AG09309 (cell line): Measurements from ENCODE around the gene METTL24.
"Not testable (repeated sequence)": the region's sequence is repeated elsewhere in the genome, so short reads cannot be mapped to it uniquely, and the experiment has no call there.

Source experiments
- DNase-seq: peaks from one replicate; pipeline ENCODE4 v3.0.0-alpha.2; 2010; ENCODE audit warnings: low read depth
- H3K4me3 ChIP-seq: 2 replicates; pipeline ENCODE4 v1.5.1; 2011; ENCODE audit warnings: mild to moderate bottlenecking, low read depth, low read length, moderate library complexity; ENCODE audit not compliant: control insufficient read depth
- TF ChIP-seq, protein P1 (sequence below): IDR thresholded peaks from 2 replicates; pipeline ENCODE4 v1.5.1; 2011; ENCODE audit warnings: mild to moderate bottlenecking, low read depth, low read length, inconsistent platforms; ENCODE audit not compliant: insufficient read depth, control insufficient read depth; ENCODE audit errors: missing control alignments

METTL24 gene

DNA sequence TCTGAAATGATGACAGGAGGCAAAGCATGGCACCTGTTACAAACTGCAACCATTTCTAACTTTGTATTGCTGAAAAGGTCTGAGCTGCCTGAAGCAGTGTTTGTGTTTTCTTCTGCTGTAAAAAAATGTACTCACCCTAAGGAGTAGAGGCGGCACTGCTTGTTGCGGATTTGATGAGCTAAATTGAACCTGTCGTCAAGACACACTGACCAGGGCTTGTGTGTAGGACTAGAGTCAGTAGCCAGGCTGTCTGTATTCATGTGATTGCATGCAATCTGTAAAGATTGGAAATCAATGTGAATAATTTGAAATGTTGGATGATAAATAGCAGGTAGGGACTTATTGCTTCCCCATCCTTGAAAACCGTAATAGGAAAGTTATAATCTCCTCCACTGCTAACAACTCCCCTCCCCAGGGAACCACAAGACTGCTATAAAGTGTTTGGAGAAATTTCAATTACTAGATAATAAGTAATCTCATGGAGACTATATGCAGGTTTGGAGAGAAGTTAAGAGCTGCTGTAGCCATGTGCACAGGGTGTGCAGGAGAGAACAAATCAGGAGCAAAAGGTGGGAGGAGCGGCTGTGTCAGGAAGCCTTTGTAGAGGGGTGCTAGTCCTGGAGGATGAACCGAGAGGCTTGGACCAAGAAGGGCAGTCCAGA lies 42.8 kb downstream of the METTL24 start:
- TF ChIP-seq, protein P1, sequence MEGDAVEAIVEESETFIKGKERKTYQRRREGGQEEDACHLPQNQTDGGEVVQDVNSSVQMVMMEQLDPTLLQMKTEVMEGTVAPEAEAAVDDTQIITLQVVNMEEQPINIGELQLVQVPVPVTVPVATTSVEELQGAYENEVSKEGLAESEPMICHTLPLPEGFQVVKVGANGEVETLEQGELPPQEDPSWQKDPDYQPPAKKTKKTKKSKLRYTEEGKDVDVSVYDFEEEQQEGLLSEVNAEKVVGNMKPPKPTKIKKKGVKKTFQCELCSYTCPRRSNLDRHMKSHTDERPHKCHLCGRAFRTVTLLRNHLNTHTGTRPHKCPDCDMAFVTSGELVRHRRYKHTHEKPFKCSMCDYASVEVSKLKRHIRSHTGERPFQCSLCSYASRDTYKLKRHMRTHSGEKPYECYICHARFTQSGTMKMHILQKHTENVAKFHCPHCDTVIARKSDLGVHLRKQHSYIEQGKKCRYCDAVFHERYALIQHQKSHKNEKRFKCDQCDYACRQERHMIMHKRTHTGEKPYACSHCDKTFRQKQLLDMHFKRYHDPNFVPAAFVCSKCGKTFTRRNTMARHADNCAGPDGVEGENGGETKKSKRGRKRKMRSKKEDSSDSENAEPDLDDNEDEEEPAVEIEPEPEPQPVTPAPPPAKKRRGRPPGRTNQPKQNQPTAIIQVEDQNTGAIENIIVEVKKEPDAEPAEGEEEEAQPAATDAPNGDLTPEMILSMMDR, result no peak
- no peak overlapping the region for H3K4me3 ChIP-seq
- DNase-seq, result no peak

DNA sequence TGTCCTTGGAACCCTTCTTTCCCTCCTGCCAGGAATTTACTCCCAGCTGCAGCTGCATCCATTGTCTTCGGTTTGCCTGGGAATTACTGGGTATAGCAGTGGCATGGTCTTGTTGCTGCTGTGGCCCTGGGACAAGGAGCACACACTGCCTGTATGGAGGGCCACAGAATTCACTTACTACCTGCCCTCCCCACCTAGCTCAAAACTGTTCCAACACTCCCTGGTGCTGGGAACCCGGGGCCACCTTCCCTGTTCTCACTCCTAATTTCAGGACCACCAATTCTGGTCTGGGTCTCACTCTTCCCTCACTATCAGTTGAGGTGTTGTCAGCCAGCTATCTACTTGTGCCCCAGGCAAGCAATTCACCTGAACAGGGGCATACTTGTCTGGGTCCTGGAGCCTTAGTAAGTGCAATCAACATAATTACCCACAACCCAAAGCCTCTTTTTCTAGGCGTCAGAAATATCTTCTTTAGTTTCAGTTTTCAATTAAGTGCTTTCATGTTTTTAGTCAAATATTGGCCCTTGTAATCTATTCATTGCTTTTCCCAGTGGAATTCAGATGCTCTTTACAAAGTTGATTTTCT lies 47.2 kb downstream of the METTL24 start:
- no peak overlapping the region for H3K4me3 ChIP-seq
- no peak for DNase-seq
- TF ChIP-seq, protein P1, result no peak

DNA sequence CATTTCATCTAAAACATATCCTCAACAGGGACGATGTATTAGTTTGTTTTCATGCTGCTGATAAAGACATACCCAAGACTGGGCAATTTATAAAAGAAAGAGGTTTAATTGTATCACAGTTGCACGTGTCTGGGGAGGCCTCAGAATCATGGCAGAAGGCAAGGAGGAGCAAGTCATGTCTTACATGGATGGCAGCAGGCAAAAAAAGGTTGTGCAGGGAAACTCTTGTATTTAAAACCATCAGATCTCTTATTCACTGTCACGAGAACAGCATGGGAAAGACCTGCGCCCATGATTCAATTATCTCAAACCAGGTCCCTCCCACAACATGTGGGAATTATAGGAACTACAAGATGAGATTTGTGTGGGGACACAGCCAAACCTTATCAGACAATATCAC lies 48.7 kb downstream of the METTL24 start:
- DNase-seq, H3K4me3 ChIP-seq: not testable (repeated sequence)

DNA sequence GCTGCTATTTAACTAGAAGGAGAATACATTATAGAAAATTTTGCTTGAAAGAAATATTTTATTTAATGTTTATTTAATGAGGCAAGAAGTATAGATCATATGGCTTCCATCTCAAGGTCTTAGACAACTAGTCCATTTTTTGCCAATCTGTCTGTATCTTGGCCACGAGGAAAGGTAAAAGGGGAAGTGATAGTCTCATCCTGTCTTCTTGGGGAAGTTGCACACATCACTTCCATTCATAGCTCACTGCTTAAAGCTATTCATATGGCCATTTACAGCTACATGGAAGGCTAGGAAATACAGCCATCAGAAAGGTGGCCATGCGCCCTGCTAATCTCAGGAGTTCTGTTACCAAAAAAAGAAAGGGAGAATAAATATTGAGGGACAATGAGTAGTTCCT lies 50.8 kb downstream of the METTL24 start:
- DNase-seq, result no peak
- no peak overlapping the region for H3K4me3 ChIP-seq
- TF ChIP-seq, protein P1, result no peak

DNA sequence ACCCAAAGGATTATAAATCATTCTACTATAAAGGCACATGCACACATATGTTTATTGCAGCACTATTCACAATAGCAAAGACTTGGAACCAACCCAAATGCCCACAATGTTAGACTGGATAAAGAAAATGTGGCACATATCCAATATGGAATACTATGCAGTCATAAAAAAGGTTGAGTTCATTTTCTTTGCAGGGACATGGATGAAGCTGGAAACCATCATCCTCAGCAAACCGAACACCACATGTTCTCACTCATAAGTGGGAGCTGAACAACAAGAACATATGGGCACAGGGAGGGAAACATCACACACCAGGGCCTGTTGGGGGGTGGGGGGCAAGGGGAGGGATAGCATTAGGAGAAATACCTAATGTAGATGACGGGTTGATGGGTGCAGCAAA lies 52.3 kb downstream of the METTL24 start:
- not testable (repeated sequence) for DNase-seq, H3K4me3 ChIP-seq

DNA sequence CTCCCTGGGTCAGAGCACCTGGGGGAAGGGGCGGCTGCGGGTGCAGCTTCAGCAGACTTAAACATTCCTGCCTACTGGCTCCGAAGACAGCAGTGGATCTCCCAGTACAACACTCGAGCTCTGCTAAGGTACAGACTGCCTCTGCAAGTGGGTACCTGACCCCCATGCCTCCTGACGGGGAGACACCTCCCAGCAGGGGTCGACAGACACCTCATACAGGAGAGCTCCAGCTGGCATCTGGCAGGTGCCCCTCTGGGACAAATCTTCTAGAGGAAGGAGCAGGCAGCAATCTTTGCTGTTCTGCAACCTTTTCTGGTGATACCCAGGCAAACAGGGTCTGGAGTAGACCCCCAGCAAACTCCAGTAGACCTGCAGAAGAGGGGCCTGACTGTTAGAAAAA lies 54.5 kb downstream of the METTL24 start:
- not testable (repeated sequence) for H3K4me3 ChIP-seq, DNase-seq

DNA sequence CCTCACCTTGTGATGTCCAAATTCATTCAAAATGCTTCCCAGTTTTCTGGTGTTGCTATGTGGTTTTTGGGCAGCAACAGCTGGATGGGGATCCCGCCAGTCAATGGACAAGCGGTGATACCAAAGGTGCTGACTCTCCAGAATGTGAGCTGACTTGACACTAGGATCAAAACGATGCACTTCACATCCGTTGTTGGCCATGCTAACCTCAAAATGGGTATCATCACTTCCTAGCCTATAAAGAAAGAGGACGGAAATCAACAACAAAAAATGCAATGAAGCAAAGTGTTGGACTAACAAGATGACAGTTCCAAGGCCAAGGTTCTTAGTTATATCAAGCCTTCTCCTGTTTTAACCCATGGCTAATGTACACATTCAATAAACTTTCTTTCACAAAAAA lies 59.2 kb downstream of the METTL24 start:
- H3K4me3 ChIP-seq, result no peak overlapping the region
- no peak for DNase-seq
- TF ChIP-seq, protein P1, result no peak

DNA sequence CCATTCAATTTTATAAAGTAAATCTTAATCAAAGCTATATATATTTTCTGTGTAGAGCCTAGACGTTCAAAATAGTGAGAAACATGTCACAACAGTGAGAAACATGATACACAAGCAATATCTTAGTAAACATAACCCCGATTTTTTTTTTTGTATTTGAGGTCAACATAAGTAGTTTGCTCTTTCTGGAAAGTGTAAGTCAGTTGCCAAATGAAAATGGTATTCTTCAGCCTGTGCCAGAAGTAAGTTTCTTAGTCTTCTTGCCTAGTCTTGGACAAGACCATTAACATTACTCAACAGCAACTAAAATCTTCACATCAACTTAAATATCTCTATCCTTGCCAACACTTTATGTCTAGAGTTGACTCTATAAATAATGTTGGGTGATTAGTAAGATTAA lies 59.7 kb downstream of the METTL24 start:
- no peak for DNase-seq
- TF ChIP-seq, protein P1, result no peak

More for the DNA sequence above, 59.7 kb downstream of the METTL24 start:
- no peak overlapping the region for H3K4me3 ChIP-seq
